Vagina (tissue), 2 donors: ENCODE data around the gene MAX. TPM values are rescaled to one million over a fixed set of nuclear protein-coding genes. Genes with fewer than 3 reads are reported as not detected.

Experiments
- DNase-seq, 2 donors: peaks; one replicate each; pipeline ENCODE4 v3.0.0-alpha.2; 2017; ENCODE audit errors: extremely low spot score in 2 of 2
- H3K27ac ChIP-seq: fragments of 200-600 bp; sonication (generic); one replicate; pipeline ENCODE4 v1.5.1; 2019
- H3K27me3 ChIP-seq: fragments of 200-600 bp; sonication (generic); one replicate; pipeline ENCODE4 v1.5.1; 2019
- H3K36me3 ChIP-seq, 2 donors: fragments of 200-600 bp; sonication (generic); one replicate each; pipeline ENCODE4 v1.5.1; 2017 to 2019
- H3K4me1 ChIP-seq: fragments of 200-600 bp; sonication (generic); one replicate; pipeline ENCODE4 v1.5.1; 2019
- H3K4me3 ChIP-seq, 2 donors: fragments of 200-600 bp; sonication (generic); 1 replicate in 1 of 2; 2 replicates in 1 of 2; pipeline ENCODE4 v1.5.1; 2016 to 2019
- H3K9me3 ChIP-seq: fragments of 200-600 bp; sonication (generic); one replicate; pipeline ENCODE4 v1.5.1; 2019
- CTCF ChIP-seq, 3 experiments: fragments of 450-650 bp in 2 of 3; fragments of 200-600 bp in 1 of 3; sonication (generic) in 1 of 3; IDR thresholded peaks; one replicate each; pipeline ENCODE4 v1.5.1; 2017 to 2019; ENCODE audit warnings: antibody characterized with exemption in 3 of 3, mild to moderate bottlenecking in 2 of 3, moderate library complexity in 2 of 3
- POLR2A ChIP-seq, 2 donors: fragments of 450-650 bp; IDR thresholded peaks; one replicate each; pipeline ENCODE4 v1.6.1; 2017; ENCODE audit warnings: antibody characterized with exemption in 2 of 2, mild to moderate bottlenecking in 2 of 2, moderate library complexity in 2 of 2
- POLR2AphosphoS5 ChIP-seq, 2 donors: sonication (generic); formaldehyde crosslinking; IDR thresholded peaks; one replicate each; pipeline ENCODE4 v1.9.0; 2017; ENCODE audit warnings: antibody characterized with exemption in 2 of 2, mild to moderate bottlenecking in 2 of 2, low read depth in 1 of 2; ENCODE audit not compliant: insufficient read depth in 1 of 2
- intact Hi-C: fragments of 100-400 bp; cut with DNase I; formaldehyde crosslinking; loops from one replicate; pipeline ENCODE4 v1.15.1; 2023
- total RNA-seq: library from RNA; depleted of rRNA; stranded (reverse); fragments of >200 nt; gene quantifications from one replicate; pipeline ENCODE4 v1.2.3, GENCODE V29; 2016

MAX gene
- total RNA-seq, 1 donor from 2014 or later, result 71.7 TPM

GRCh38 chr14:65062096-65063075 lies 39.9 kb downstream of the MAX start:
- Histone ChIP-seq H3K36me3 (peaks cover 0 to 21% of the 10 kb centered on the region in 2 donors), H3K27me3 (no peaks in the 10 kb centered on the region), H3K9me3 (no peaks in the 10 kb centered on the region), H3K27ac (no peak overlapping the region), H3K4me3 (no peak overlapping the region), H3K4me1 (peaks cover 11% of the 10 kb centered on the region)
- no peak for TF ChIP-seq CTCF (IDR thresholded peaks at IDR 0.05)
- no peak for TF ChIP-seq POLR2A (IDR thresholded peaks at IDR 0.05)
- TF ChIP-seq POLR2AphosphoS5 (IDR thresholded peaks at IDR 0.05; ENCODE audit: insufficient read depth in 1 of 2, low read depth in 1 of 2), result no peak
- intact Hi-C loops, result no loop called here
- DNase-seq, result no peak

- peaks cover 0 to 28% of the 10 kb centered on the region in 2 donors for H3K36me3 ChIP-seq
- no peak overlapping the region for H3K4me3 ChIP-seq
- H3K27me3 ChIP-seq, result no peaks in the 10 kb centered on the region
- DNase-seq, result no peak
- H3K4me1 ChIP-seq, result peaks cover 4% of the 10 kb centered on the region
- H3K27ac ChIP-seq, result no peak overlapping the region
- H3K9me3 ChIP-seq, result no peaks in the 10 kb centered on the region
- TF ChIP-seq POLR2A (IDR thresholded peaks at IDR 0.05) (no peak), POLR2AphosphoS5 (IDR thresholded peaks at IDR 0.05; ENCODE audit: insufficient read depth in 1 of 2, low read depth in 1 of 2) (no peak), CTCF (IDR thresholded peaks at IDR 0.05) (no peak)
- intact Hi-C loops, result no loop called here
These were observed 44.6 kb downstream of the MAX start for GRCh38 chr14:65057695-65058094.

- Histone ChIP-seq H3K4me3 (no peak overlapping the region), H3K27ac (no peak overlapping the region), H3K4me1 (peaks cover 4% of the 10 kb centered on the region), H3K36me3 (peaks cover 0 to 14% of the 10 kb centered on the region in 2 donors), H3K27me3 (no peaks in the 10 kb centered on the region), H3K9me3 (no peaks in the 10 kb centered on the region)
- DNase-seq, result no peak
- intact Hi-C loops, result no loop called here
- no peak for TF ChIP-seq POLR2AphosphoS5 (IDR thresholded peaks at IDR 0.05; ENCODE audit: insufficient read depth in 1 of 2, low read depth in 1 of 2)
- TF ChIP-seq CTCF (IDR thresholded peaks at IDR 0.05), result no peak
- no peak for TF ChIP-seq POLR2A (IDR thresholded peaks at IDR 0.05)
These were observed 47.7 kb downstream of the MAX start for GRCh38 chr14:65054471-65055085.

- no peak overlapping the region for H3K4me3 ChIP-seq
- H3K9me3 ChIP-seq, result no peaks in the 10 kb centered on the region
- peaks cover 0 to 14% of the 10 kb centered on the region in 2 donors for H3K36me3 ChIP-seq
- no peak for DNase-seq
- H3K27me3 ChIP-seq, result no peaks in the 10 kb centered on the region
- intact Hi-C loops, result no loop called here
- no peak for TF ChIP-seq POLR2A (IDR thresholded peaks at IDR 0.05)
- no peak for TF ChIP-seq POLR2AphosphoS5 (IDR thresholded peaks at IDR 0.05; ENCODE audit: insufficient read depth in 1 of 2, low read depth in 1 of 2)
- no peak for TF ChIP-seq CTCF (IDR thresholded peaks at IDR 0.05)
- no peak overlapping the region for H3K27ac ChIP-seq
- peaks cover 4% of the 10 kb centered on the region for H3K4me1 ChIP-seq
These were observed 48.9 kb downstream of the MAX start for GRCh38 chr14:65053466-65053865.
